Measurements from ENCODE around the gene GATAD1. TPM values are rescaled to one million over a fixed set of nuclear protein-coding genes. Genes with fewer than 3 reads are reported as not detected.

GATAD1 gene
- total and polyA plus RNA-seq, 2 of the 13 experiments (the other 11 are each of a cell fraction or from before 2014, with no cell fraction given), result 20.6 to 42.1 TPM

DNA sequence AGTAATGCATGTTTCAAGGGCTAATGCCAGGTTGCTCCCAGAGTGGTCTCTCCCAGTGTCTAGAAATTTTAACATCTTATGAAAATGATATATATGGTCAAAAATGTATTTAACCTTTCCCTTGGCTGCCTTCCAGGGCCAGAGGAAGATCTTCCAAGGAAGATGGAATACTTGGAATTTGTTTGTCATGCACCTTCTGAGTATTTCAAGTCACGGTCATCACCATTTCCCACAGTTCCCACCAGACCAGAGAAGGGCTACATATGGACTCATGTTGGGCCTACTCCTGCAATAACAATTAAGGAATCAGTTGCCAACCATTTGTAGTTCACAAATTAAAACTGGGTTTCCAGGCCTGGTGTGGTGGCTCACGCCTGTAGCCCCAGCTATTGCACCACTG is 9.0 kb downstream of the GATAD1 start:
- BruUV-seq (replicated peaks), result no TSS peak
- ChIA-PET POLR2A (no interaction called here), CTCF (ENCODE audit: low intra/inter-chr PET ratio, low total read pairs) (no interaction called here)
- WGBS (ENCODE audit: low lambda C conversion rate), result 100% methylated on average over 2 of the region's 2 CpGs
- Histone ChIP-seq H2AFZ (ENCODE audit: low read length) (no peak overlapping the region), H3K36me3 (replicated peaks in 1 of 2; ENCODE audit: control insufficient read depth in 1 of 2, insufficient read depth in 2 of 2, low read length in 2 of 2) (peaks cover 20 to 56% of the 10 kb centered on the region in 2 experiments), H3K79me2 (ENCODE audit: insufficient read depth, low read length) (no peaks in the 10 kb centered on the region), H4K20me1 (ENCODE audit: insufficient read depth, low read length) (no peaks in the 10 kb centered on the region), H3K9ac (ENCODE audit: insufficient read depth, low read depth, low read length) (no peak overlapping the region), H3K4me1 (ENCODE audit: insufficient read depth, low read length) (peaks cover 6% of the 10 kb centered on the region), H3K4me2 (ENCODE audit: low read depth, low read length) (no peak overlapping the region), H3K27me3 (ENCODE audit: control insufficient read depth in 1 of 2, insufficient read depth in 2 of 2, low read length in 2 of 2) (no peaks in the 10 kb centered on the region), H3K27ac (ENCODE audit: extremely low read length, insufficient read depth, low read length) (no peak overlapping the region), H3K9me3 (ENCODE audit: low read length) (no peaks in the 10 kb centered on the region), H3K4me3 (replicated peaks in 1 of 3; ENCODE audit: insufficient read depth in 1 of 3, low read depth in 2 of 3, low read length in 3 of 3) (no peak overlapping the region)
- DNase-seq (ENCODE audit: low spot score), result no peak
- no peak for FAIRE-seq
- TF ChIP-seq ZNF619 (CRISPR knock-in tag; IDR thresholded peaks at IDR 0.05) (no peak), ZNF3 (CRISPR knock-in tag; IDR thresholded peaks at IDR 0.05) (no peak), ZNF121 (CRISPR knock-in tag; IDR thresholded peaks at IDR 0.05) (no peak)
- ATAC-seq, result no peak
- in situ Hi-C loops (cut with HindIII; ENCODE audit: extremely low pct_ligation_motif_present, low pct_unique_long_range_greater_than_20kb) (no loop called here), intact Hi-C loops (cut with micrococcal nuclease; ENCODE audit: unreplicated experiment) (no loop called here)

DNA sequence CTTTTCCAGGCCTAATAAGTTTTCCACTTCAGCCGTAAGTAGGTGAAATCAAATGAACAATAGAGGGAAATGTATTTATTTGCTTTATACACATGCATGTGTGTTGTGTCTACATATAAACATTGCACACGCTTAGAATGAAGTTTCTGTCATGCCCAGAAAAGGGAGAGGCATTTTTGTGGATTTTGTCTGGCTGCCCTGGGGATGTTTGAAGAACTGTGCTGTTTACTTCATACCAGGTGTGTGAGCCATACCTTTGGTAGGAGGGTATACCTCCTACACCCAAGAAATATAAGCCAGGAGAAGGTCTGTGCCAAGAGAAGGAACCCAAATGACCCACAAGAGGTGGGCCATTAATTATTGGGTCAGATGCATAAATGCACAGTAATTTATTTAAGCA is 12.8 kb downstream of the GATAD1 start:
- no TSS peak for BruUV-seq (replicated peaks)
- Histone ChIP-seq H2AFZ (ENCODE audit: low read length) (no peak overlapping the region), H3K27ac (ENCODE audit: extremely low read length, insufficient read depth, low read length) (no peak overlapping the region), H3K79me2 (ENCODE audit: insufficient read depth, low read length) (no peaks in the 10 kb centered on the region), H3K9ac (ENCODE audit: insufficient read depth, low read depth, low read length) (no peak overlapping the region), H3K4me3 (replicated peaks in 1 of 3; ENCODE audit: insufficient read depth in 1 of 3, low read depth in 2 of 3, low read length in 3 of 3) (no peak overlapping the region), H3K4me2 (ENCODE audit: low read depth, low read length) (no peak overlapping the region), H3K4me1 (ENCODE audit: insufficient read depth, low read length) (no peaks in the 10 kb centered on the region), H3K27me3 (ENCODE audit: control insufficient read depth in 1 of 2, insufficient read depth in 2 of 2, low read length in 2 of 2) (no peaks in the 10 kb centered on the region), H3K9me3 (ENCODE audit: low read length) (no peaks in the 10 kb centered on the region), H4K20me1 (ENCODE audit: insufficient read depth, low read length) (no peaks in the 10 kb centered on the region), H3K36me3 (replicated peaks in 1 of 2; ENCODE audit: control insufficient read depth in 1 of 2, insufficient read depth in 2 of 2, low read length in 2 of 2) (peaks cover 8 to 18% of the 10 kb centered on the region in 2 experiments; a peak in 4 of 5 replicates)
- in situ Hi-C loops (cut with HindIII; ENCODE audit: extremely low pct_ligation_motif_present, low pct_unique_long_range_greater_than_20kb) (no loop called here), intact Hi-C loops (cut with micrococcal nuclease; ENCODE audit: unreplicated experiment) (loop anchor here (5.0 to 10.0 kb wide), 3 partner anchors 38 to 595 kb away; partner anchors contain the start of gene MTERF1)
- DNase-seq (ENCODE audit: low spot score), result no peak
- ATAC-seq, result no peak
- FAIRE-seq, result no peak
- WGBS (ENCODE audit: low lambda C conversion rate), result 90% methylated on average over 2 of the region's 2 CpGs
- TF ChIP-seq ZNF496 (CRISPR knock-in tag; IDR thresholded peaks at IDR 0.05; ENCODE audit: insufficient replicate concordance) (no peak), CSRNP2 (CRISPR knock-in tag; conservative IDR thresholded peaks at IDR 0.05; ENCODE audit: low read depth) (no peak), ZNF207 (IDR thresholded peaks at IDR 0.05; ENCODE audit: borderline replicate concordance) (no peak), HNRNPH1 (optimal IDR thresholded peaks at IDR 0.05; ENCODE audit: low read depth, low read length) (no peak), REPIN1 (CRISPR knock-in tag; IDR thresholded peaks at IDR 0.05; ENCODE audit: borderline replicate concordance, low read depth) (no peak), ZNF83 (CRISPR knock-in tag; IDR thresholded peaks at IDR 0.05; ENCODE audit: borderline replicate concordance) (no peak), ZNF547 (CRISPR knock-in tag; IDR thresholded peaks at IDR 0.05) (no peak), ZFAT (CRISPR knock-in tag; conservative IDR thresholded peaks at IDR 0.05) (no peak), ZNF776 (CRISPR knock-in tag; IDR thresholded peaks at IDR 0.05) (no peak), ZKSCAN5 (CRISPR knock-in tag; IDR thresholded peaks at IDR 0.05) (no peak)
- TF ChIP-seq, protein P1, sequence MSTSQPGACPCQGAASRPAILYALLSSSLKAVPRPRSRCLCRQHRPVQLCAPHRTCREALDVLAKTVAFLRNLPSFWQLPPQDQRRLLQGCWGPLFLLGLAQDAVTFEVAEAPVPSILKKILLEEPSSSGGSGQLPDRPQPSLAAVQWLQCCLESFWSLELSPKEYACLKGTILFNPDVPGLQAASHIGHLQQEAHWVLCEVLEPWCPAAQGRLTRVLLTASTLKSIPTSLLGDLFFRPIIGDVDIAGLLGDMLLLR (CRISPR knock-in tag; IDR thresholded peaks at IDR 0.05), result no peak
- POLR2A ChIA-PET, result no interaction called here
- CTCF ChIA-PET (ENCODE audit: low intra/inter-chr PET ratio, low total read pairs), result no interaction called here
